ENCODE measurements around the gene LIG1.

DNA sequence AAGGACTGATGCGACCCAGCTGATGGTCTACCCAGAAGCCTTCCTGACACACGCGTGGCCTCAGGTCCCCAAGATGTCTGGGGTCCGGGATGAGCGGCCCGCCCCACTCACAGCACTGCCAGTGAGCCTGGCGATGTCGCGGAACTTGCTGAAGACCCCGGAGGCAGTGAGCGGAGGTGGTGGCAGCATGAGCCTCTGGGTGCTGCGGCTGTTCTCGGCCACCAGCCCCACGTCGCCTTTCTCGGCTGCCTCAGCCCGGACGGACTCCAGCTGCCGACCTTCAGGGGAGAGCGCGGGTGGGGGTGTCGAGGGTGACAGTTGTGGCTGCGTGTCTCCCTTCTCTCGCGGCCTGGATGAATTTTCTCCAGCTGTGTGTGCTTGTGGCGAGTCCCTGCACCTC, 32.7 kb downstream of the LIG1 start:
- TF ChIP-seq CTCF (IDR thresholded peaks at IDR 0.05; ENCODE audit: low read length) (no peak), EZH2 (IDR thresholded peaks at IDR 0.05; ENCODE audit: borderline replicate concordance, low read length) (no peak)

Measured in OCI-LY1 (cell line).